SK-N-SH (cell line): ENCODE results near the gene CLDN19. TPM values are rescaled to one million over a fixed set of nuclear protein-coding genes. Genes with fewer than 3 reads are reported as not detected.

Experiments used
- CTCF ChIA-PET: fragments of 300-600, 350-600 bp; formaldehyde crosslinking; extraction: SDS; loops from one replicate; lab custom pipeline; 2021; lab: Yijun Ruan, JAX
- POLR2A ChIA-PET: fragments of 350-600 bp; sonication (Branson Sonifier 250); formaldehyde crosslinking; extraction: SDS; loops from one replicate; lab custom pipeline; 2020; ENCODE audit warnings: antibody characterized with exemption, inconsistent platforms; lab: Yijun Ruan, JAX
- DNase-seq: peaks from one replicate; pipeline ENCODE4 v3.0.0; 2012
- H2AFZ ChIP-seq: fragments of 200-600 bp; sonication (generic); 2 replicates; pipeline ENCODE4 v1.8.1; 2016; ENCODE audit warnings: antibody characterized with exemption, mild to moderate bottlenecking, low read depth
- H3F3A ChIP-seq: fragments of 200-600 bp; sonication (generic); replicated peaks from 2 replicates; pipeline ENCODE3; 2016; ENCODE audit warnings: antibody characterized with exemption, mild to moderate bottlenecking; ENCODE audit not compliant: insufficient read depth
- H3K27ac ChIP-seq, 2 experiments: fragments of 200-500 bp in 1 of 2; fragments of 200-600 bp in 1 of 2; sonication (Bioruptor generic) in 1 of 2; sonication (generic), shearing (Covaris generic) in 1 of 2; 2 replicates each; pipeline versions ENCODE4 v1.5.1 to v1.6.1; 2014 to 2016; ENCODE audit warnings: low read depth in 2 of 2, inconsistent platforms in 1 of 2, low read length in 1 of 2, mild to moderate bottlenecking in 1 of 2, mixed read lengths in 1 of 2
- H3K27me3 ChIP-seq: fragments of 200-600 bp; sonication (generic), shearing (Covaris generic); 2 replicates; pipeline ENCODE4 v1.6.1; 2016; ENCODE audit warnings: mixed run types; ENCODE audit not compliant: insufficient read depth
- H3K36me3 ChIP-seq, 2 experiments: fragments of 200-500 bp in 1 of 2; fragments of 200-600 bp in 1 of 2; sonication (Bioruptor generic) in 1 of 2; sonication (generic) in 1 of 2; replicated peaks in 1 of 2; 2 replicates each; pipeline versions ENCODE3 to v1.5.1; 2014 to 2016; ENCODE audit warnings: low read length in 1 of 2, mild to moderate bottlenecking in 1 of 2; ENCODE audit not compliant: insufficient read depth in 2 of 2, control insufficient read depth in 1 of 2
- H3K4me1 ChIP-seq, 2 experiments: fragments of 200-500 bp in 1 of 2; fragments of 200-600 bp in 1 of 2; sonication (Bioruptor generic) in 1 of 2; sonication (generic), shearing (Covaris generic) in 1 of 2; 2 replicates each; pipeline versions ENCODE4 v1.5.1 to v1.6.1; 2014 to 2016; ENCODE audit warnings: low read depth in 1 of 2, low read length in 1 of 2, mixed run types in 1 of 2; ENCODE audit not compliant: insufficient read depth in 2 of 2, control insufficient read depth in 1 of 2
- H3K4me2 ChIP-seq: fragments of 200-600 bp; sonication (generic), shearing (Covaris generic); 2 replicates; pipeline ENCODE4 v1.6.1; 2017; ENCODE audit warnings: mixed run types
- H3K4me3 ChIP-seq, 2 experiments: fragments of 200-500 bp in 1 of 2; fragments of 200-600 bp in 1 of 2; sonication (Bioruptor generic) in 1 of 2; sonication (generic), shearing (Covaris generic) in 1 of 2; 2 replicates each; pipeline versions ENCODE4 v1.5.1 to v1.8.1; 2014 to 2016; ENCODE audit warnings: low read depth in 2 of 2, inconsistent platforms in 1 of 2, low read length in 1 of 2, mild to moderate bottlenecking in 1 of 2, mixed read lengths in 1 of 2, moderate library complexity in 1 of 2
- H3K79me2 ChIP-seq: fragments of 200-600 bp; sonication (generic); 2 replicates; pipeline ENCODE4 v1.8.1; 2017; ENCODE audit warnings: mild to moderate bottlenecking; ENCODE audit not compliant: insufficient read depth
- H3K9ac ChIP-seq: fragments of 200-600 bp; sonication (generic); 2 replicates; pipeline ENCODE4 v1.6.1; 2017; ENCODE audit warnings: mixed run types
- H3K9me2 ChIP-seq: fragments of 200-600 bp; sonication (generic); 2 replicates; pipeline ENCODE4 v1.6.1; 2017; ENCODE audit warnings: mixed run types
- H3K9me3 ChIP-seq: fragments of 200-600 bp; sonication (generic); 2 replicates; pipeline ENCODE4 v1.6.1; 2017; ENCODE audit warnings: mixed run types, mild to moderate bottlenecking, moderate library complexity
- H4K20me1 ChIP-seq: fragments of 200-600 bp; sonication (generic); 2 replicates; pipeline ENCODE4 v1.6.1; 2017; ENCODE audit warnings: mild to moderate bottlenecking, mixed run types; ENCODE audit not compliant: insufficient read depth
- FOXJ3 ChIP-seq: sonication (generic); formaldehyde crosslinking; IDR thresholded peaks from 2 replicates; pipeline ENCODE4 v1.5.1; 2020; ENCODE audit warnings: mild to moderate bottlenecking, missing genetic modification reagents
- FOXM1 ChIP-seq: IDR thresholded peaks from 2 replicates; pipeline ENCODE4 v1.4.0; 2012; ENCODE audit warnings: low read depth, mild to moderate bottlenecking
- MEF2A ChIP-seq: IDR thresholded peaks from 2 replicates; pipeline ENCODE4 v1.4.0; 2012; ENCODE audit warnings: low read depth, borderline replicate concordance
- MXI1 ChIP-seq: IDR thresholded peaks from 2 replicates; pipeline ENCODE4 v1.6.1; 2012; ENCODE audit warnings: mild to moderate bottlenecking, low read depth, low read length, improper control_type of control experiment
- NFIC ChIP-seq: IDR thresholded peaks from 2 replicates; pipeline ENCODE4 v1.4.0; 2012; ENCODE audit warnings: borderline replicate concordance
- RCOR1 ChIP-seq: fragments of 150-350 bp; IDR thresholded peaks from 2 replicates; pipeline ENCODE4 v1.6.1; 2017; ENCODE audit warnings: antibody characterized with exemption, low read length
- RFX5 ChIP-seq: IDR thresholded peaks from 2 replicates; pipeline ENCODE4 v1.6.1; 2012; ENCODE audit warnings: mild to moderate bottlenecking, improper control_type of control experiment, low read length
- RXRA ChIP-seq: IDR thresholded peaks from 2 replicates; pipeline ENCODE4 v1.4.0; 2012; ENCODE audit warnings: low read depth, mild to moderate bottlenecking, borderline replicate concordance
- TAF1 ChIP-seq: IDR thresholded peaks from 2 replicates; pipeline ENCODE4 v1.6.1; 2012; ENCODE audit warnings: low read depth, mild to moderate bottlenecking, low read length, moderate library complexity, borderline replicate concordance
- TCF12 ChIP-seq: IDR thresholded peaks from 2 replicates; pipeline ENCODE4 v1.4.0; 2012
- TEAD4 ChIP-seq: IDR thresholded peaks from 2 replicates; pipeline ENCODE4 v1.4.0; 2012; ENCODE audit warnings: mild to moderate bottlenecking, borderline replicate concordance; ENCODE audit not compliant: insufficient read depth
- WGBS: methylation state at CpG from one replicate; pipeline ENCODE4 v1.1.6; 2017; ENCODE audit warnings: low lambda C conversion rate; 5-methylcytosine and 5-hydroxymethylcytosine counted together
- polyA plus RNA-seq, 3 experiments: library from polyadenylated mRNA; depleted of rRNA; stranded (reverse); fragments of >200 nt; gene quantifications; 2 replicates each; pipeline ENCODE4 v1.2.3, GENCODE V29; 2012
- TF ChIP-seq, protein P1 (sequence below): fragments of 200-600 bp; sonication (generic); IDR thresholded peaks from 2 replicates; pipeline ENCODE4 v1.6.1; 2017; ENCODE audit warnings: antibody characterized with exemption, mild to moderate bottlenecking, moderate library complexity
- TF ChIP-seq, protein P2 (sequence below): IDR thresholded peaks from 2 replicates; pipeline ENCODE4; 2012
- TF ChIP-seq, protein P3 (sequence below): IDR thresholded peaks from 2 replicates; pipeline ENCODE4 v1.4.0; 2012; ENCODE audit warnings: low read depth, borderline replicate concordance
- TF ChIP-seq, protein P4 (sequence below): fragments of 150-350 bp; IDR thresholded peaks from 2 replicates; pipeline ENCODE4 v1.6.1; 2016; ENCODE audit warnings: mild to moderate bottlenecking, low read depth, low read length

CLDN19 gene
- polyA plus RNA-seq, 1 of the 3 experiments (the other 2 are of a cell fraction), result not detected

DNA sequence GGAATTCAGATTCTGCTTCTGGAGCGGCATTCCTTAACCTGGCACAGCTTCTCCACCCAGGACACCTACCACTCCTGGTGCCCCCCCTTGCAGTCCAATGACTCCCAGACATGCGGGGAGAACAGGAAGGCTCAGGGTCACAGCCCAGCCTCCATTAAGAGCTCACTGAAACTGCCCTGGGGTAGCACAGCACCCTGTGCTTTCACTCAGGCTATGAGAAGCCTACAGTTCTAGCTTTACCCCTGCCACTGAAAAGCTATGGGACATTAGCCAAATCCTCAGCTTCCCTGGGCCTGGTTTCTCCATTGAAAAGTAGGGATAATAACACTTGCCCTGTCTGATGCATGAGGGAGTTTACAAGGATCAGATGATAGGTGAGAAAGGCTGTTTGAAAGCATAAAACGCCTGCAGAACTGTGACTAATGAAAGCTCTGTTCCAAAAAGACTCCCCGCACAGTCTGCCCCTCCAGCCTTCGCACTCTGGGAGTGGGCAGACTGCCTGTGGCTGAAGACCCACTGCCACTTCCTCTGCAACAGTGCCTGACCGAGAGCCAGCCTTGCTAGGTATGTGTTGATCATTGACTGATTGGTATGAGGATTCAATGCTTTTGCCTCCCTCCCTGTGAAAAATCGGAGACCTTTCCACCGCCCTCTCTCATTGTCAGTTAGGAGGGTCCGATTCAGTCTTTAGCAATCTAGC, 2.7 kb upstream of the CLDN19 start (continued):
- TF ChIP-seq MEF2A (no peak), TCF12 (no peak), RCOR1 (no peak), FOXJ3 (no peak)
- TF ChIP-seq, protein P1, sequence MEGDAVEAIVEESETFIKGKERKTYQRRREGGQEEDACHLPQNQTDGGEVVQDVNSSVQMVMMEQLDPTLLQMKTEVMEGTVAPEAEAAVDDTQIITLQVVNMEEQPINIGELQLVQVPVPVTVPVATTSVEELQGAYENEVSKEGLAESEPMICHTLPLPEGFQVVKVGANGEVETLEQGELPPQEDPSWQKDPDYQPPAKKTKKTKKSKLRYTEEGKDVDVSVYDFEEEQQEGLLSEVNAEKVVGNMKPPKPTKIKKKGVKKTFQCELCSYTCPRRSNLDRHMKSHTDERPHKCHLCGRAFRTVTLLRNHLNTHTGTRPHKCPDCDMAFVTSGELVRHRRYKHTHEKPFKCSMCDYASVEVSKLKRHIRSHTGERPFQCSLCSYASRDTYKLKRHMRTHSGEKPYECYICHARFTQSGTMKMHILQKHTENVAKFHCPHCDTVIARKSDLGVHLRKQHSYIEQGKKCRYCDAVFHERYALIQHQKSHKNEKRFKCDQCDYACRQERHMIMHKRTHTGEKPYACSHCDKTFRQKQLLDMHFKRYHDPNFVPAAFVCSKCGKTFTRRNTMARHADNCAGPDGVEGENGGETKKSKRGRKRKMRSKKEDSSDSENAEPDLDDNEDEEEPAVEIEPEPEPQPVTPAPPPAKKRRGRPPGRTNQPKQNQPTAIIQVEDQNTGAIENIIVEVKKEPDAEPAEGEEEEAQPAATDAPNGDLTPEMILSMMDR, result no peak

DNA sequence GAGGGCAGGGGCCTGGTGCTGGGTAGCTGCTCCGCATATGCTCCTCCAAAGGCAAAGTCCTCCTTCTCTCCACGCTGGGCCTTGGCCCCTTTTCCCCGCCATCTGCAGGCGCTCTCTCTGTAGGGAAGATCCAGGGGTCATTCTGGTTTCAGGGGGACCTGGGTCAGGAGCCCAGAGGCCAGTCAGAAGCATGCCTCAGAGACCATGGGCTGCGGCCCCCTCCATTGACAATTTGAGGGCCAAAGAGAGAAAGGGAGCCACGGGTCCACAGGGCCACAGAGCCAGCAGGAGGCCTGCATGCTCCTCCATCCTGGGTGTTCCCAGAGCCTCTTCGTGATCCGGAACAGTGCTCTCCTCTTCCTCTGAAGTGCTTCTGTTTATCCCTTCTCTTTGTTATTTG, 2.1 kb upstream of the CLDN19 start:
- no peaks in the 10 kb centered on the region for H3K9me2 ChIP-seq
- WGBS, result 87% methylated on average over 7 of the region's 8 CpGs
- no peak overlapping the region for H3K27ac ChIP-seq
- DNase-seq, result no peak
- H3K4me2 ChIP-seq, result no peak overlapping the region
- H3K79me2 ChIP-seq, result no peaks in the 10 kb centered on the region
- peaks cover 0 to 20% of the 10 kb centered on the region in 2 experiments; a peak in 1 of 4 replicates for H3K4me1 ChIP-seq
- H3K9me3 ChIP-seq, result no peaks in the 10 kb centered on the region
- H3K9ac ChIP-seq, result no peak overlapping the region
- no peaks in the 10 kb centered on the region for H4K20me1 ChIP-seq
- no peaks in the 10 kb centered on the region for H3K27me3 ChIP-seq
- no peak overlapping the region for H2AFZ ChIP-seq
- no peaks in the 10 kb centered on the region for H3F3A ChIP-seq
- H3K4me3 ChIP-seq, result no peak overlapping the region
- POLR2A ChIA-PET, result no interaction called here
- H3K36me3 ChIP-seq, result peaks cover 8 to 11% of the 10 kb centered on the region in 2 experiments
- TF ChIP-seq MXI1 (no peak), TAF1 (no peak), RCOR1 (no peak), FOXM1 (no peak), NFIC (no peak), RXRA (no peak), TEAD4 (no peak), RFX5 (no peak), TCF12 (no peak)
- TF ChIP-seq, protein P2, sequence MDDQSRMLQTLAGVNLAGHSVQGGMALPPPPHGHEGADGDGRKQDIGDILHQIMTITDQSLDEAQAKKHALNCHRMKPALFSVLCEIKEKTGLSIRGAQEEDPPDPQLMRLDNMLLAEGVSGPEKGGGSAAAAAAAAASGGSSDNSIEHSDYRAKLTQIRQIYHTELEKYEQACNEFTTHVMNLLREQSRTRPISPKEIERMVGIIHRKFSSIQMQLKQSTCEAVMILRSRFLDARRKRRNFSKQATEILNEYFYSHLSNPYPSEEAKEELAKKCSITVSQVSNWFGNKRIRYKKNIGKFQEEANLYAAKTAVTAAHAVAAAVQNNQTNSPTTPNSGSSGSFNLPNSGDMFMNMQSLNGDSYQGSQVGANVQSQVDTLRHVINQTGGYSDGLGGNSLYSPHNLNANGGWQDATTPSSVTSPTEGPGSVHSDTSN, result no peak
- TF ChIP-seq, protein P3, sequence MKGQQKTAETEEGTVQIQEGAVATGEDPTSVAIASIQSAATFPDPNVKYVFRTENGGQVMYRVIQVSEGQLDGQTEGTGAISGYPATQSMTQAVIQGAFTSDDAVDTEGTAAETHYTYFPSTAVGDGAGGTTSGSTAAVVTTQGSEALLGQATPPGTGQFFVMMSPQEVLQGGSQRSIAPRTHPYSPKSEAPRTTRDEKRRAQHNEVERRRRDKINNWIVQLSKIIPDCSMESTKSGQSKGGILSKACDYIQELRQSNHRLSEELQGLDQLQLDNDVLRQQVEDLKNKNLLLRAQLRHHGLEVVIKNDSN, result no peak
- TF ChIP-seq, protein P4, sequence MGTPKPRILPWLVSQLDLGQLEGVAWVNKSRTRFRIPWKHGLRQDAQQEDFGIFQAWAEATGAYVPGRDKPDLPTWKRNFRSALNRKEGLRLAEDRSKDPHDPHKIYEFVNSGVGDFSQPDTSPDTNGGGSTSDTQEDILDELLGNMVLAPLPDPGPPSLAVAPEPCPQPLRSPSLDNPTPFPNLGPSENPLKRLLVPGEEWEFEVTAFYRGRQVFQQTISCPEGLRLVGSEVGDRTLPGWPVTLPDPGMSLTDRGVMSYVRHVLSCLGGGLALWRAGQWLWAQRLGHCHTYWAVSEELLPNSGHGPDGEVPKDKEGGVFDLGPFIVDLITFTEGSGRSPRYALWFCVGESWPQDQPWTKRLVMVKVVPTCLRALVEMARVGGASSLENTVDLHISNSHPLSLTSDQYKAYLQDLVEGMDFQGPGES, result no peak
- CTCF ChIA-PET, result interaction anchor here (0.5 to 2.6 kb wide), 4 partner anchors 14 to 433 kb away, joined by 3 to 15 read pairs (median 4); no protein-coding TSS in a partner anchor
